Spinal cord (tissue), 10 donors: ENCODE results near the gene ASNS. TPM values are rescaled to one million over a fixed set of nuclear protein-coding genes. Genes with fewer than 3 reads are reported as not detected.
"Not testable (repeated sequence)": the region's sequence is repeated elsewhere in the genome, so short reads cannot be mapped to it uniquely, and the experiment has no call there.

Experiments
- DNase-seq, 6 donors: peaks; one replicate each; pipeline versions ENCODE4 v3.0.0 to v3.0.0-alpha.2; 2013 to 2015; ENCODE audit warnings: low spot score in 6 of 6, low read depth in 4 of 6
- H3K27ac ChIP-seq: one replicate; pipeline ENCODE4 v1.5.1; 2013; ENCODE audit warnings: low read depth, low read length, control low read depth
- H3K27me3 ChIP-seq: one replicate; pipeline ENCODE4 v1.6.1; 2013; ENCODE audit warnings: low read length; ENCODE audit not compliant: control insufficient read depth, insufficient read depth
- H3K36me3 ChIP-seq: one replicate; pipeline ENCODE4 v1.6.1; 2013; ENCODE audit warnings: low read length; ENCODE audit not compliant: control insufficient read depth, insufficient read depth
- H3K4me1 ChIP-seq: one replicate; pipeline ENCODE4 v1.6.1; 2013; ENCODE audit warnings: low read length; ENCODE audit not compliant: control insufficient read depth, insufficient read depth
- H3K4me3 ChIP-seq: one replicate; pipeline ENCODE4 v1.5.1; 2013; ENCODE audit warnings: low read depth, low read length, control low read depth
- H3K9me3 ChIP-seq: one replicate; pipeline ENCODE4 v1.6.1; 2013; ENCODE audit warnings: low read length; ENCODE audit not compliant: control insufficient read depth, insufficient read depth
- WGBS: methylation state at CpG from one replicate; pipeline ENCODE4 v1.1.5; 2013; ENCODE audit warnings: missing lambda C conversion rate; ENCODE audit not compliant: insufficient coverage; 5-methylcytosine and 5-hydroxymethylcytosine counted together
- polyA plus RNA-seq, 2 donors: library from polyadenylated mRNA; unstranded; fragments of 120-200 nt; gene quantifications; one replicate each; pipeline ENCODE4 v1.2.1, GENCODE V29; 2013; ENCODE audit not compliant: insufficient read length in 2 of 2
- total RNA-seq, 2 donors: library from RNA; depleted of rRNA in 1 of 2; stranded (reverse); fragments of 120-200 nt in 1 of 2; fragments of >200 nt in 1 of 2; gene quantifications; one replicate each; pipeline versions ENCODE4 v1.2.3 to v1.2.4, GENCODE V29; 2013 to 2014
- donor health status: healthy.

ASNS gene
- total and polyA plus RNA-seq, 4 donors, result 21.6 to 93.3 (median 69.9) TPM

GRCh38 chr7:97871659-97872024 lies 566 bp downstream of the ASNS start:
- peaks cover 6% of the 10 kb centered on the region for H3K4me1 ChIP-seq
- H3K27ac ChIP-seq, result no peak overlapping the region
- H3K27me3 ChIP-seq, result no peaks in the 10 kb centered on the region
- under 1% methylated on average over 21 of the region's 21 CpGs for WGBS
- H3K36me3 ChIP-seq, result no peaks in the 10 kb centered on the region
- H3K4me3 ChIP-seq, result peak overlapping the region; percentile 74
- H3K9me3 ChIP-seq, result no peaks in the 10 kb centered on the region
- peak in 3 of 6 donors; percentile 4 to 59 (median 35) for DNase-seq

GRCh38 chr7:97868788-97869187 lies 3.4 kb downstream of the ASNS start:
- 78% methylated on average over 8 of the region's 10 CpGs for WGBS
- Histone ChIP-seq H3K4me1 (peaks cover 6% of the 10 kb centered on the region), H3K36me3 (no peaks in the 10 kb centered on the region), H3K9me3 (no peaks in the 10 kb centered on the region), H3K27me3 (no peaks in the 10 kb centered on the region), H3K4me3 (no peak overlapping the region), H3K27ac (no peak overlapping the region)
- peak in 2 of 6 donors; percentile 35 to 37 for DNase-seq

GRCh38 chr7:97868314-97868713 lies 3.9 kb downstream of the ASNS start:
- peaks cover 6% of the 10 kb centered on the region for H3K4me1 ChIP-seq
- no peak overlapping the region for H3K27ac ChIP-seq
- no peaks in the 10 kb centered on the region for H3K9me3 ChIP-seq
- no peak for DNase-seq
- no peaks in the 10 kb centered on the region for H3K27me3 ChIP-seq
- H3K4me3 ChIP-seq, result no peak overlapping the region
- H3K36me3 ChIP-seq, result no peaks in the 10 kb centered on the region

- Histone ChIP-seq H3K27ac (no peak overlapping the region), H3K36me3 (no peaks in the 10 kb centered on the region), H3K9me3 (no peaks in the 10 kb centered on the region), H3K4me3 (no peak overlapping the region), H3K4me1 (no peaks in the 10 kb centered on the region), H3K27me3 (no peaks in the 10 kb centered on the region)
- DNase-seq, result no peak
- WGBS, result 50% methylated on average over 1 of the region's 3 CpGs
Measured at GRCh38 chr7:97865104-97865503, 7.1 kb downstream of the ASNS start.

- Histone ChIP-seq H3K27ac (no peak overlapping the region), H3K27me3 (no peaks in the 10 kb centered on the region), H3K9me3 (no peaks in the 10 kb centered on the region), H3K4me1 (no peaks in the 10 kb centered on the region), H3K4me3 (no peak overlapping the region), H3K36me3 (peaks cover 10% of the 10 kb centered on the region)
- DNase-seq, result no peak
- WGBS, result 100% methylated on average over 2 of the region's 4 CpGs
Measured at GRCh38 chr7:97859606-97860204, 12.5 kb downstream of the ASNS start.

- DNase-seq, result no peak
- peaks cover 10% of the 10 kb centered on the region for H3K36me3 ChIP-seq
- H3K4me1 ChIP-seq, result no peaks in the 10 kb centered on the region
- no peak overlapping the region for H3K4me3 ChIP-seq
- H3K9me3 ChIP-seq, result no peaks in the 10 kb centered on the region
- WGBS, result no CpG with 5 or more reads among the region's 2 CpGs
- H3K27me3 ChIP-seq, result no peaks in the 10 kb centered on the region
- H3K27ac ChIP-seq, result no peak overlapping the region
Measured at GRCh38 chr7:97858221-97858620, 14.0 kb downstream of the ASNS start.

GRCh38 chr7:97857544-97857943 lies 14.7 kb downstream of the ASNS start:
- WGBS, result 100% methylated on average over 1 of the region's 5 CpGs
- Histone ChIP-seq H3K36me3 (peaks cover 10% of the 10 kb centered on the region), H3K4me3 (no peak overlapping the region), H3K27ac (no peak overlapping the region), H3K9me3 (no peaks in the 10 kb centered on the region), H3K27me3 (no peaks in the 10 kb centered on the region), H3K4me1 (no peaks in the 10 kb centered on the region)
- DNase-seq, result no peak

GRCh38 chr7:97851683-97852082 lies 20.5 kb downstream of the ASNS start:
- 61% methylated on average over 2 of the region's 2 CpGs for WGBS
- Histone ChIP-seq H3K27me3 (no peaks in the 10 kb centered on the region), H3K36me3 (peaks cover 3% of the 10 kb centered on the region), H3K4me1 (no peaks in the 10 kb centered on the region), H3K9me3 (no peaks in the 10 kb centered on the region), H3K27ac (no peak overlapping the region), H3K4me3 (no peak overlapping the region)
- DNase-seq, result peak in 1 of 6 donors; percentile 70

- H3K9me3 ChIP-seq, DNase-seq, H3K36me3 ChIP-seq, H3K27ac ChIP-seq, H3K27me3 ChIP-seq, H3K4me1 ChIP-seq, H3K4me3 ChIP-seq: not testable (repeated sequence)
- no CpG with 5 or more reads among the region's 4 CpGs for WGBS
Measured at GRCh38 chr7:97850262-97851031, 21.8 kb downstream of the ASNS start.

- H3K4me3 ChIP-seq, result no peak overlapping the region
- H3K4me1 ChIP-seq, result no peaks in the 10 kb centered on the region
- no peaks in the 10 kb centered on the region for H3K9me3 ChIP-seq
- peaks cover 3% of the 10 kb centered on the region for H3K36me3 ChIP-seq
- no peak overlapping the region for H3K27ac ChIP-seq
- H3K27me3 ChIP-seq, result no peaks in the 10 kb centered on the region
- no peak for DNase-seq
- 64% methylated on average over 2 of the region's 5 CpGs for WGBS
Measured at GRCh38 chr7:97847791-97848190, 24.4 kb downstream of the ASNS start.
